ENCODE measurements around the gene RAB44.
"Not testable (repeated sequence)": the region's sequence is repeated elsewhere in the genome, so short reads cannot be mapped to it uniquely, and the experiment has no call there.

The RAB44 gene

GRCh38 chr6:36686668-36687513, 10.7 kb upstream of the RAB44 start:
- DNase-seq = no peak

- DNase-seq = no peak
These were observed 9.4 kb upstream of the RAB44 start for GRCh38 chr6:36688063-36688738.

DNA sequence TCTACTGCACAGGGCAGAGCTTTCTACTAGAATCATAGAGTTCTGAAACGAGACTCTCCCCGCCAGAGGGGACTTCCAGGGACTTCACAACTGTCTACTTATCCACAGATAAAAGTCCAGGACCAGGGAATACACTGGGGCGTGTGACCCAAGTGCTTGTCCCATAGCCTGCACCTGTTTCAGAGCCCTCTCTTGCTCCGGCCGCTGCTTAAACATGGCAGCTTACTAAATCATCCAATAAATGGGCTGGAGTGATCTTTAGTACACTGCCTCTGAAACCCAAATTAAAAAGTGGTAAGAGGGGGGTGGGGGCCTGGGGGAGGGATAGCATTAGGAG, 8.9 kb upstream of the RAB44 start:
- DNase-seq = no peak

DNA sequence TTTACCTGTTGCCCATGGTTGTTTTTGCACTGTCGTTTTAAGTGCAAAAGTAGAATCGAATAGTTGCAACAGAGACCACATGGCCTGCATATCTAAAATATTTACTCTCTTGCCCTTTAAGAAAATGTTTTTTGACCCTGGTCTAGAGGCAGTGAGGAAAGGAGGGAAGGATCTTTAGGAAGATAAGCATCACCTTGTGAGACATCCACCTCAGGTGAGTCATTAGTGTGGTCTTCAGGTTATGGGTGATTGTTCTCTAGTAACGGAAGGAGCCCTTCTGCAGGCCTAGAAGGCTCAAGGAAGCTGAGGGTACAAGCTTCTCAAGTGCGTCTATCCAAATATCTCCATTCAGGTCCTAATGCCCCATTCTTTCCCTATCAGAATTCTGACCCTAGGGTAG, 6.6 kb upstream of the RAB44 start:
- no peak for DNase-seq

GRCh38 chr6:36691612-36692011, 6.0 kb upstream of the RAB44 start:
- DNase-seq = no peak

DNA sequence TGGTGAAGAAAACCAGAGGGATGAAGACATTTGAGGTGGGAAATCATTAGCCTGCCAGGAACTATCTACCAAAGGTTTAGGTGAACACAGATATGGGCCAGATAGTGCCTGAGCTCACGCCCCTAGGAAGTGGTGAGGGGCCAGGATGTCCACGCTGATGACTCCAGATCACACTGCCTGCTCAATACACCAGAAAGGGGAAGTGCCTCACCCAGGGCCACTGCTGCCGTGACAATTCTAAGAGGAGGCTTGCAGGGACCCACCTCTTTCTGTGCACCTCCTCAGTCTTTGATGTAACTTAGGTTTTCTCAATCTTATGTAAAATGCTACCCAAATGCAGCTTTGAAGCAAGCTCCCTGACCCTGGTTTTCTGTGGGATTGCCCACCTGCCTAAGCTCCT, 5.4 kb upstream of the RAB44 start:
- no peak for DNase-seq

DNA sequence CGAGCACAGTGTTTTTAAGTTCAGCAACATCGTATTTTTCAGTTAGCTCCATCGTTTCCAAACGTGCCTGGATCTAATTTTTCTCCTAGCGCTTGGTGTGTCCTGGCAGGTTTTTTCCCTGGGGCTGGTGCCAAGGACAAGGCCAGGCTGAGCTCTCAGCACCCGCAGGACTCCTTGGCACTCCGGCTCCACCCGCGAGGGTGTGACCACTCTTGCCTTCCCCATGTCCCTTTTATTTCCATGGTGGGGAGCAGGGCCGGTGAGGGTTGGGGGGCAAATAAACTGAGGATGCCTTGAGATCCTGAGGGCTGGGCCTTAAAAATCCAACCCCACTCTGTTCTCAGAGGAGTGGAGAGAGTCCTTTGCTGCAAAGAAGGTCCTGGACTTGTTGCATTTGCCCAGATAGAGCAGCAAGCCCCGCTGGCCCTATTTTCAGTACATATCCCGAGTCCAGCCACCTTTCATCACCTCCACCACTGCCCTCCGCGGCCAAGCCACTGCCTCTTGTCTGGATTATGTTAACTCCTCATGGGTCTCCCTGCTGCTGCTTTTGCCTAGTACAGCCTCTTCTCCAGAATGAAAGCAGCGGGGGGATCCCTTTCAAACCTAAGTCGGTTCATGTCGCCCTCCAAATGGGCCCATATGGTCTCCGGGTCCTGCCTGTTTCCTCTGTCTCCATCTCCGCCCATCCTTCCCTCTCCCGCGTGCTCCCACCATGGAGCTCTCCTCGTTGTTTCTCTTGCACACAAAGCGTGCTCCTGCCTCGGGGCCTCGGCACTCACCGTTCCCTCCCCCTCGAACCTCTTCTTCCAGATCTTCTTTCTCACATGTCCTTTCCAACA, 4.5 kb upstream of the RAB44 start:
- DNase-seq = no peak

GRCh38 chr6:36694616-36695015, 3.0 kb upstream of the RAB44 start:
- no peak for DNase-seq

DNA sequence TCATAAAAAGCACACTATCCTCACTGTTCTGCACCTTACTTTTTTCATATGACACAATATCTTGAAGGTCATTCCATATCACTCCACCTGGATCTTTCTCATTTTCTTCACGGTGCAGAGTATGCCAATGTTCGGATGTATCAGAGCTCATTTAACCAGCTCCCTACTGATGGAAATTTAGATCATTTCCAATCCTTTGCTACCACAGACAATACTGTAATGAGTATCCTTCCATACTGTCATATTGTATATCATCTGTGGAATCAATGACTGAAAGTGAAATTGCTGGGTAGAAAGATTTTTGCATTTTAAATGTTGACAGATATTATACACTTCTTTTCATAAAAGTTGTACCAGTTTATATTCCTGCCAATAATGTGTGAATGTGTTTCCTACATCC, 2.2 kb upstream of the RAB44 start:
- no peak for DNase-seq

DNA sequence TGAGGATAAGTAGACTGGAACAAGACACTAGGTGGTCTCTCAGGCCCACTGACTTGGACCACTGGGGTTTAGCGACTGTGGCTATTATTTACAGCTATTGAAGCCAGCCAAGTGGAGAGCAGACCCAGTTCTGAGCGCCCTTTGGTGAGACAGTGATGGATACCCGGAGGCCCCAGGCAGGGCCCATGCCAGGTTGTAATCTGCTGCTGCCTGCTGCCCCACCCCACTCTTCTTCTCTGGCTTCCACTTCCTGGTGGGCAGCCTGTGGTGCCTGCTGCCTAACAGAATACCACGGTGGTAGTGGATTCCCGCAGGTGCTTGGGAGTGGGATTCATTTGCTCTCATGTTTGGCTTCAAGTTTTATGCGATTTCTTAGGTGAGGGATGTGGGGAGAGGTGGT, 570 bp downstream of the RAB44 start:
- DNase-seq = no peak

DNA sequence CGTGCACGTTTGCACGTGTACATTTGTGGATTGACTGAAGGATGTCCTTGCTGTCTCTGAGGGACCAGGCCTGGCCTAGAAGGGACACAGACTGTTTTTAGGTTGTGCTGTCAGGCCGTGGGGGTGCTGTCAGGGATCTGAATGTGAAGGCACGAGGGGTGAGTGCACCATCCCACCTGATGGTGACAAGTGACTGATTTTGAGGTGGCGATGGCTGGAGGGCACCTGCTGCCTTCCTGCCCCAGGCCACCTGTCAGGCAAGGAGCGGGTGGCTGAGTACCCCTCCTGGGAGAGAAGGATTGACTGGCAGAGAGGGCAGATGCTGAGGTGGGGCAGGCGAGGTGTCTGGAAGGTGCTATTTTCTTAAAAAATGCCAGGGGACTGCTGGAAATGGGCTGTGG, 1.2 kb downstream of the RAB44 start:
- DNase-seq = no peak

DNA sequence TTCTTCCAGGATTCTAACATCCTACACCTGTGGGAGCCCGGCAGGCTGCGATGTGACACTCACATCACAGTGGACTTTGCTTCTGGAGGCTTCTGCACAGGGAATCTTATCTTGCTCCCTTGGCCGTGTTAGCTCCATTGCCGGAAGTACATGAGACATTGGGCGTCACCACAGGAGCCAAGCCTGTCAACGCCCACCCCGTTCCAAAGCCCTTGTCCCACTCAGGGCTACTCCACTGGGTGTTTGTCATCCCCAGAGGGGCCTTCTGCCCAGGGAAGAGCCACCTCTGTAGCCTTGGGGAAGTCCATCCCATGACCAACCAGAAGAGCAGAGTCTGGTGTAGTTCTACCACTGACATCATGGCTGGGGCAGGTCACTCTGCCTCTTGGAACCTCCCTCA, 1.7 kb downstream of the RAB44 start:
- no peak for DNase-seq

GRCh38 chr6:36700071-36700812, 2.6 kb downstream of the RAB44 start:
- no peak for DNase-seq

DNA sequence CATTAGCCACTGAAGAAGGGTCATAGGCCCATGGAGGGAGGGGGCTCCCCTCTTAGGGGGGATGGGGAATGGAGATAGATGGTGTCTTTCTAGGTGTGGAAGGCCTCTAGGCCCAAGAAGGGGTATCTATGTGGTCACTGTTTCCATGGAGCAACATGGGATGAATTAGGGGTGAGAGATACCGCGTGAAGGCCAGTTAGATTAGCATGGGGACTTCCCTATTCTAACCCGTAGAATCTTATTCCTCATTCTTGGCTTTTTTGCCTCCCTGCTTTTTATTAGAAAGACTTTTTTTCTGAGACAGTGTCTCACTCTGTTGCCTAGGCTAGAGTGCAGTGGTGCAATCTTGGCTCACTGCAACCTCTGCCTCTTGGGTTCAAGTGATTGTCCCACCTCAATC, 3.2 kb downstream of the RAB44 start:
- DNase-seq = no peak

GRCh38 chr6:36701401-36701991, 3.9 kb downstream of the RAB44 start:
- DNase-seq = no peak

- DNase-seq = no peak
These were observed 5.0 kb downstream of the RAB44 start for GRCh38 chr6:36702656-36703055.

GRCh38 chr6:36703081-36703606, 5.5 kb downstream of the RAB44 start:
- no peak for DNase-seq

DNA sequence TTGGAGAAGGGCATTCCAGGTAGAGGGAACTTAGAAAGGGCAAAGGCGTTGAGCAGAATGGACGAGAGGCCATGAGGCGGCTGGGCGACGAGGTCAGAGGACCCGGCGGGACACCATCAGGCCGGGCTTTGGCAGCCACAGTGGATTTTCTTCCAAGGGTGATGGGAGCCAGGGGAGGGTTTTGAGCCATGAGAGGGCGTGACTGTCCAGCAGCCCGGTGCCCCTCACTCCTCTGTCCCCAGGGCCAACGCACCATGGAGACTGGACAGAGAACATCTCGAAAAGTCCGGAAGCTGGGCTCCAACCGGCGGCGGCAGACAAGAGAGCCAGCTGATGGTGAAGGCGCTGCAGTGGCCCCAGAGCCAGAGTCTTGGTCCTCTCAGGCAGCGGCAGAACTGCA, 6.4 kb downstream of the RAB44 start:
- DNase-seq = no peak

GRCh38 chr6:36704961-36705577, 7.4 kb downstream of the RAB44 start:
- DNase-seq = not testable (repeated sequence)

DNA sequence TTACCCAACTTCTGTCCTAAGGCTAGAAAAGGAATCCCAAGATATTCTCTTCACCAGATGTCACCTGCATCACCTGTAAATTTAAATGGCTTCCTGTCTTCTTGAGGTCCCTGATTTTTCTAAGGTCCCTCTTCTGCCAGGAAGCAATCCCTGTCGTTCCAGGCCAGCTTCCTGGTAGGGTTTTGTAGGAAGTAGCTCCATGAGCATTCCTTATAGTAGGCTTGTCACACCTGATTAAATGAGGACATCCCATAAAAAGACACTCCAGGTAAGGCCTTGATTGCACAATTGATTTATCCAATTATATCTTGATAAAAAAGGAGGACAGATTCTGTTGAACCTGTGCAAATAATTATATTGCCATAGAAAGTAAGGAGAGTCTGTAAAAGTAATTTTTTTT, 8.7 kb downstream of the RAB44 start:
- DNase-seq = no peak

DNA sequence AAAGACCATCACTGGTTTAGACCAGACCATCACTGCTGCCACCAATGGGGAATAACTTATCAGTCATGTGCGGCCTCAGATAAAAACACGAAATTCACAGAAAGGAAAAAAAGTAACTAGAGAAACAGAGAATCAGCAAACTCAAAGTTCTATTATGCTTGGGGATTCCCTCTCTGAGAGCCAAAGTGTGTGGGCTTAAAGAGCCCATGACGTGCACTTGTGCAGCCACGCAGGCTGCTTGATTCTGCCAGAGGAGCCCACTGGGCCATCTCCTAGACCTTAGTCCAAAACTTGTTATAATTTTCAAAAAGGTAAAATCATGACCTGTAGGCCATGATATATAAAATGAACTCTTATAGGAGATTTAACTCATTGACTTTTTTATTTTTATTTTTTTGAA, 15.2 kb downstream of the RAB44 start:
- no peak for DNase-seq

GRCh38 chr6:36713846-36714245, 16.2 kb downstream of the RAB44 start:
- no peak for DNase-seq

All from NCI-H748 treated with DMSO at 0.1 percent for 48 hours (cell line).